CD4-positive, alpha-beta memory T cell (primary cell): Measurements from ENCODE around the gene GAMT. TPM values are rescaled to one million over a fixed set of nuclear protein-coding genes. Genes with fewer than 3 reads are reported as not detected.

Experiments used
- CTCF ChIA-PET: fragments of 350-600 bp; sonication (Branson Sonifier 250); formaldehyde crosslinking; loops from one replicate; lab custom pipeline; 2021; ENCODE audit warnings: inconsistent platforms; ENCODE audit not compliant: partially characterized antibody; lab: Charles Lee
- POLR2A ChIA-PET: fragments of 350-600 bp; sonication (Branson Sonifier 250); formaldehyde crosslinking; loops from one replicate; lab custom pipeline; 2021; ENCODE audit not compliant: partially characterized antibody; lab: Charles Lee
- DNase-seq, 5 donors: peaks; one replicate each; pipeline versions ENCODE4 v3.0.0 to v3.0.0-alpha.2; 2020 to 2022; ENCODE audit warnings: mixed read lengths in 1 of 5
- H3K27ac ChIP-seq: one replicate; pipeline ENCODE4 v1.7.0; 2013; ENCODE audit warnings: low read depth, low read length
- H3K27me3 ChIP-seq: 2 replicates; pipeline ENCODE4 v1.7.0; 2013; ENCODE audit warnings: mild to moderate bottlenecking, low read length, moderate library complexity; ENCODE audit not compliant: insufficient read depth
- H3K36me3 ChIP-seq: 2 replicates; pipeline ENCODE4 v1.7.0; 2013; ENCODE audit warnings: mild to moderate bottlenecking, low read length, moderate library complexity; ENCODE audit not compliant: insufficient read depth
- H3K4me1 ChIP-seq: 2 replicates; pipeline ENCODE4 v1.7.0; 2013; ENCODE audit warnings: mild to moderate bottlenecking, low read length, moderate library complexity; ENCODE audit not compliant: insufficient read depth
- H3K4me3 ChIP-seq, 2 donors: one replicate each; pipeline ENCODE4 v1.7.0; 2013; ENCODE audit warnings: low read length in 2 of 2, mild to moderate bottlenecking in 1 of 2
- H3K9me3 ChIP-seq, 2 donors: one replicate each; pipeline ENCODE4 v1.7.0; 2013; ENCODE audit warnings: low read length in 2 of 2, control low read depth in 1 of 2; ENCODE audit not compliant: control insufficient read depth in 1 of 2
- H3K27ac Mint-ChIP-seq, 7 donors: one replicate each; pipeline ENCODE4 v1.8.0; 2020 to 2021; ENCODE audit warnings: mixed read lengths in 7 of 7, mild to moderate bottlenecking in 6 of 7, inconsistent platforms in 3 of 7, moderate library complexity in 3 of 7
- H3K27me3 Mint-ChIP-seq, 2 donors: one replicate each; pipeline ENCODE4 v1.8.0; 2020 to 2021; ENCODE audit warnings: mixed read lengths in 2 of 2
- H3K36me3 Mint-ChIP-seq, 2 donors: one replicate each; pipeline ENCODE4 v1.8.0; 2020 to 2021; ENCODE audit warnings: mixed read lengths in 2 of 2, inconsistent platforms in 1 of 2, mild to moderate bottlenecking in 1 of 2
- H3K4me1 Mint-ChIP-seq, 4 donors: one replicate each; pipeline ENCODE4 v1.8.0; 2020 to 2021; ENCODE audit warnings: mixed read lengths in 4 of 4, mild to moderate bottlenecking in 1 of 4
- H3K4me3 Mint-ChIP-seq, 8 donors: one replicate each; pipeline ENCODE4 v1.8.0; 2020 to 2021; ENCODE audit warnings: mixed read lengths in 8 of 8, mild to moderate bottlenecking in 7 of 8, moderate library complexity in 6 of 8, inconsistent platforms in 3 of 8
- H3K9me3 Mint-ChIP-seq, 8 donors: one replicate each; pipeline ENCODE4 v1.8.0; 2020 to 2021; ENCODE audit warnings: mixed read lengths in 8 of 8, mild to moderate bottlenecking in 5 of 8, inconsistent platforms in 3 of 8, moderate library complexity in 1 of 8
- intact Hi-C: fragments of 100-400 bp; cut with micrococcal nuclease; formaldehyde crosslinking; loops from one replicate; pipeline ENCODE4 v1.15.1; 2023
- polyA plus RNA-seq, 2 donors: library from polyadenylated mRNA; unstranded; fragments of 300-500 nt; fragmentation: Illumina TruSeq; gene quantifications; one replicate each; pipeline ENCODE4 v1.2.3, GENCODE V29; 2021
- total RNA-seq, 2 experiments: library from RNA; stranded (reverse); gene quantifications; one replicate each; pipeline ENCODE4 v1.2.3, GENCODE V29; 2021

Gene GAMT
- total and polyA plus RNA-seq, 4 experiments from 2014 or later: 15.9 to 20.3 (median 17.8) TPM

GRCh38 chr19:1412995-1413800 is 11.9 kb upstream of the GAMT start:
- Mint-ChIP-seq H3K27ac (peak overlapping the region in 6 of 7 donors; percentile 35 to 89 (median 64)), H3K9me3 (no peaks in the 10 kb centered on the region), H3K4me1 (peaks cover 40 to 91% (median 74%) of the 10 kb centered on the region in 4 donors), H3K27me3 (no peaks in the 10 kb centered on the region), H3K4me3 (peak overlapping the region in 4 of 8 donors; percentile 13 to 67 (median 37)), H3K36me3 (peaks cover 9 to 41% of the 10 kb centered on the region in 2 donors)
- H3K4me1 ChIP-seq: peaks cover 87% of the 10 kb centered on the region
- no peaks in the 10 kb centered on the region for H3K27me3 ChIP-seq
- H3K4me3 ChIP-seq: no peak overlapping the region
- H3K36me3 ChIP-seq: peaks cover 44% of the 10 kb centered on the region
- no peak overlapping the region for H3K27ac ChIP-seq
- DNase-seq: no peak
- H3K9me3 ChIP-seq: no peaks in the 10 kb centered on the region
- intact Hi-C loops: no loop called here
- ChIA-PET POLR2A (interaction anchor here (1.2 kb wide), 1 partner anchor 31 kb away, joined by 3 read pairs; no protein-coding TSS in a partner anchor), CTCF (no interaction called here)

- Histone ChIP-seq H3K4me1 (peaks cover 84% of the 10 kb centered on the region), H3K36me3 (peaks cover 40% of the 10 kb centered on the region), H3K27ac (peak overlapping the region; percentile 88), H3K4me3 (no peak overlapping the region), H3K27me3 (no peaks in the 10 kb centered on the region), H3K9me3 (no peaks in the 10 kb centered on the region)
- Mint-ChIP-seq H3K4me1 (peaks cover 38 to 85% (median 71%) of the 10 kb centered on the region in 4 donors), H3K9me3 (no peaks in the 10 kb centered on the region), H3K27me3 (no peaks in the 10 kb centered on the region), H3K27ac (peak overlapping the region; percentile 81 to 91 (median 89)), H3K36me3 (peaks cover 6 to 36% of the 10 kb centered on the region in 2 donors), H3K4me3 (peak overlapping the region in 6 of 8 donors; percentile 42 to 95 (median 71))
- intact Hi-C loops: no loop called here
- no peak for DNase-seq
- POLR2A ChIA-PET: no interaction called here
- CTCF ChIA-PET: no interaction called here
Measured at GRCh38 chr19:1412323-1412923, 11.1 kb upstream of the GAMT start.

GRCh38 chr19:1411255-1412191 is 10.2 kb upstream of the GAMT start:
- no peak overlapping the region for H3K4me3 ChIP-seq
- no peaks in the 10 kb centered on the region for H3K9me3 ChIP-seq
- Mint-ChIP-seq H3K27ac (peak overlapping the region; percentile 81 to 91 (median 89)), H3K9me3 (no peaks in the 10 kb centered on the region), H3K4me3 (peak overlapping the region; percentile 59 to 96 (median 86)), H3K36me3 (peaks cover 4 to 34% of the 10 kb centered on the region in 2 donors), H3K27me3 (no peaks in the 10 kb centered on the region), H3K4me1 (peaks cover 38 to 81% (median 67%) of the 10 kb centered on the region in 4 donors)
- H3K27ac ChIP-seq: peak overlapping the region; percentile 88
- ChIA-PET CTCF (no interaction called here), POLR2A (no interaction called here)
- no peaks in the 10 kb centered on the region for H3K27me3 ChIP-seq
- intact Hi-C loops: no loop called here
- DNase-seq: peak; percentile 28 to 67 (median 52)
- peaks cover 31% of the 10 kb centered on the region for H3K36me3 ChIP-seq
- H3K4me1 ChIP-seq: peaks cover 77% of the 10 kb centered on the region

DNA sequence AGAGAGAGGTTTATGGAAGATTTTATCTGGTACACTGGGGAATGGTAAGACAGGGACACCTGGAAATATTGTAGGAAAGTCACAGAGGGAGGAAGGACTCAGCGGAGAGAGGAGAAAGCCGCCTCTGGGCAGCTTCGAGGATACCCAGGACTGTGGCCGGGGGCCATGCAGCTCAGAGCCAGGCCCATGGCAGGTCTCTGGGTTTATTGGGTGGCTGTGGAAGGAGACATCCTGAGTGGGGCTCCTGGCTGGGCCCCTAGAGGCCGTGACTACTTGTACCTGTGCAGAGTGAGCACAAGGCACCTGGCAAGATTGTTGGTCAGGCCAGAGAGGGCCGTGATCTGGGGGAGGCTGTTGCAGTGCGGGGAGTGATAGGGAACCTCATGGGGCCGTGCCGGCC is 9.4 kb upstream of the GAMT start:
- peak overlapping the region in 7 of 8 donors; percentile 79 to 96 (median 92) for H3K4me3 Mint-ChIP-seq
- H3K27me3 Mint-ChIP-seq: no peaks in the 10 kb centered on the region
- intact Hi-C loops: no loop called here
- CTCF ChIA-PET: interaction anchor here (1.2 to 1.4 kb wide), 2 partner anchors 26 to 35 kb away, joined by 4 to 9 read pairs; no protein-coding TSS in a partner anchor
- no peaks in the 10 kb centered on the region for H3K27me3 ChIP-seq
- H3K9me3 ChIP-seq: no peaks in the 10 kb centered on the region
- H3K4me1 ChIP-seq: peaks cover 74% of the 10 kb centered on the region
- no peaks in the 10 kb centered on the region for H3K9me3 Mint-ChIP-seq
- DNase-seq: no peak
- peaks cover 36 to 77% (median 64%) of the 10 kb centered on the region in 4 donors for H3K4me1 Mint-ChIP-seq
- peaks cover 4 to 33% of the 10 kb centered on the region in 2 donors for H3K36me3 Mint-ChIP-seq
- H3K27ac ChIP-seq: peak overlapping the region; percentile 88
- H3K36me3 ChIP-seq: peaks cover 25% of the 10 kb centered on the region
- H3K4me3 ChIP-seq: no peak overlapping the region
- peak overlapping the region; percentile 80 to 94 (median 89) for H3K27ac Mint-ChIP-seq
- POLR2A ChIA-PET: interaction anchor here (2.8 kb wide), 1 partner anchor 141 kb away, joined by 18 read pairs; the partner anchor contains the start of gene CIRBP

DNA sequence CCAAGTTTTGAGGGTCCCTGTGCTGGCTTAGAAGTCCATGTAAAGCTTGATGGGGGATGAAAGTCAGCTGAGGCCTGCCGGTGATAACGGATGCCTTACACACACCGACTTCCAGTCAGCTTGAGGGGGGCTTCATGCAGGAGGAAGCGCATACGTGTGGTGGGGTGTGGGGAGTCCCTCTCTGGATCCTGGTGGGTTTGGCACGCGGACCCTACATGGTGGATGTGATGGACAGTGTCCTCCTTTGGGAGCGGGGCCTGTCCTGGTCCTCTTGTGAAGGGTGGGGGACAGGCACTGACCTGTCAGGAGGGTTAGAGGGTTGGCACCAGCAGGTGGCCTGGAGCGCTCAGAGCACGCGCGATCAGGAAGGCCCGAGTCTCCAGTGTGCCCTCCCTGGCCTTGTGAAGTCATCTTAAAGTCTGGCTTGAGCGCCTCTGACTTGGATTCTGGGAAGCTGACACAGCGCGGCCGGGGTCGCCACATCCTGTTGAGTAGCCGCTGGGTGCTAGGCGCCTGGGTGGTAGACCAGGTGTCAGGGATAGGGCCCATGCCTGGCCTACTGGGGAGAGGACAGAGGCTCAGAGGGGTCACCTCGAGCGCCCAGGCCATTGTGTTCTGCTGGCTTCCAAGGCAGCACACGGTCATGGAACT is 8.9 kb upstream of the GAMT start:
- CTCF ChIA-PET: interaction anchor here (1.2 to 1.4 kb wide), 2 partner anchors 27 to 35 kb away, joined by 4 to 9 read pairs; no protein-coding TSS in a partner anchor
- Histone ChIP-seq H3K27ac (peak overlapping the region; percentile 88), H3K36me3 (peaks cover 25% of the 10 kb centered on the region), H3K27me3 (no peaks in the 10 kb centered on the region), H3K9me3 (no peaks in the 10 kb centered on the region), H3K4me3 (no peak overlapping the region), H3K4me1 (peaks cover 69% of the 10 kb centered on the region)
- no peak for DNase-seq
- Mint-ChIP-seq H3K4me1 (peaks cover 32 to 71% (median 59%) of the 10 kb centered on the region in 4 donors), H3K36me3 (peaks cover 4 to 29% of the 10 kb centered on the region in 2 donors), H3K4me3 (peak overlapping the region; percentile 48 to 96 (median 86)), H3K9me3 (no peaks in the 10 kb centered on the region), H3K27me3 (no peaks in the 10 kb centered on the region), H3K27ac (peak overlapping the region; percentile 80 to 94 (median 89))
- POLR2A ChIA-PET: interaction anchor here (2.1 to 2.8 kb wide), 3 partner anchors 8 to 141 kb away, joined by 10 to 18 read pairs (median 12); partner anchors contain the start of gene CIRBP
- intact Hi-C loops: no loop called here
